Retina (tissue), 1 donor: ENCODE measurements around the gene PPM1A.
A peak's percentile ranks its signal among the peaks of the same experiment; 100 is the strongest.

Experiments used
- DNase-seq: peaks from one replicate; pipeline ENCODE4 v3.0.0-alpha.2; 2016

The PPM1A gene

DNA sequence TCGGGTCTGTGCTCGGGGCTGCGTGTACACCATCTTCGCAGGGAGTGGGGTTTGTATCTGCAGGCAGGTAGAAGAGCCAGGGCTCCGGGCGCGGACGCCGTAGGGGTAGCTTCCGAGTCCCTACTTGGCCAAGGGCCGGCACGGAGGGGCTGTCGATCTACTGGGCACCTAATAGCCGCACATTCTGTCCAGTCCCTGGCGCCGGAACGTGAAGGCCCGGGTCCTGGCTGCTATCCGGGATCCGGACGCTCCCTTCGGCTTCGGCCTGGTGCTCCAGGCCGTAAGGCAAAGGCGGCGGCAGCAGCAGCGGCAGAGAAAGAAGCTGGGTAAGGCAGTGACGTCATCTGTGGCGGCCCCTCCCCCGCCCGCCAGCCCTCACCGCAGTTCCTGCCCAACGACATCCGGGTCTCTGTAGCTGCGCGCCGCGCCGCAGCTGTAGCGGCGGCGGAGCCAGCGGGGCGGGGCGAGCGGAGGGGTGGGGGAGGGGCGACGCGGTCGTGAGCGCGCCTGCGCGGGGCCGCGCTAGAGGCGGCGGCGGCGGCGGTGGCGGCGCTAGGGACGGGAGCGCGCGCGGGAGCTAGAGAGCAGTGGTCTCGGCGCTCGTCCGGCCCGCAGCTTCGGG is at the start of gene PPM1A:
Gene PPM1A, plus strand, starts transcription at position 525 of the 622 bp plus-strand sequence. CDS start 33,483 bp downstream, outside the sequence.
- peak; percentile 98 for DNase-seq

DNA sequence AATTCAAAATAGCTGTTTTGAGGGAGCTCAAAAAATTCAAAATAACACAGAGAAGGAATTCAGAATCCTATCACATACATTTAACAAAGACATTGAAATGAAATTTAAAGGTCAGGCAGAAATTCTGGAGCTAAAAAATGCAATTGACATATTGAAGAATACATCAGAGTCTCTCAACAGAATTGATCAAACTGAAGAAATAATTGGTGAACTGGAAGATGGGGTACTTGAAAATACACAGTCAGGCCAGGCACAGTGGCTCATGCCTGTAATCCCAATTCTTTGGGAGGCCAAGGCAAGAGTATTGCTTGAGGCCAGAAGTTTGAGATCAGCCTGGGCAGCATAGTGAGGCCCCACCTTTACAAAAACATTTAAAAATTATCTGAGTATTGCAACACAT is 49.7 kb upstream of the PPM1A start:
- no peak for DNase-seq

DNA sequence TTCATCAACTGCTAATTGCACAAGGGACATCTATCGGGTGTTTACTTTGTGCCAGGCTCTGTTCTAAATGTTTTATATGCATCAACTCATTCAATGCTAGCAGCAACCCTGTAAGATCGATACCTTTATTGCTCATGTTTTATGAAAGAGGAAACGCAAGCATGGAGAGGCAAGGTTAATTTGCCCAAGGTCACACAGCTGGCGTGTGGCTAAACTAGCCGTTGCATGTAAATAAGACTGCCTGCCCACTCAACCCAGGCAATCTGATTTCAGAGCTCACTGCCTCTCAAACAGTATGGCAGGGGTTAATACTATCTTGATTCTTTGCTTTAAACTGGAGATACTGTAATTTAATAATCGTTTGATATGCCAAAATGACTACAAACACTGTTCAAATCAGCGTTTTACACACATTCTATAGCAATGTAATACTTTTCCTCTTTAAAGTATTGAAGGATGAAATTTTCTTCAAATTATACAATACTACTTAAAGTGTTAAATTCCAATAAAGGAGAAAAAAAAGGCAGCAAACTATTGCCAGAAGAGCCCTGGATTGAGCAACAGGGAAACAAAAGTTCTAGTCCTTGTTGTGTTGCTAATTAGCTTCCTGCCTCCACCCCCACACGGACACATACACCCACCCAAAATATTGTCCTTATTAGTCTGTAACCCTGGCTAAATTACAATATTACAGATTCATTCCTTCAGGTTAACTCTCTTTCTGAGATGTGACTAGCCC is 44.7 kb upstream of the PPM1A start:
- peak; percentile 55 for DNase-seq

DNA sequence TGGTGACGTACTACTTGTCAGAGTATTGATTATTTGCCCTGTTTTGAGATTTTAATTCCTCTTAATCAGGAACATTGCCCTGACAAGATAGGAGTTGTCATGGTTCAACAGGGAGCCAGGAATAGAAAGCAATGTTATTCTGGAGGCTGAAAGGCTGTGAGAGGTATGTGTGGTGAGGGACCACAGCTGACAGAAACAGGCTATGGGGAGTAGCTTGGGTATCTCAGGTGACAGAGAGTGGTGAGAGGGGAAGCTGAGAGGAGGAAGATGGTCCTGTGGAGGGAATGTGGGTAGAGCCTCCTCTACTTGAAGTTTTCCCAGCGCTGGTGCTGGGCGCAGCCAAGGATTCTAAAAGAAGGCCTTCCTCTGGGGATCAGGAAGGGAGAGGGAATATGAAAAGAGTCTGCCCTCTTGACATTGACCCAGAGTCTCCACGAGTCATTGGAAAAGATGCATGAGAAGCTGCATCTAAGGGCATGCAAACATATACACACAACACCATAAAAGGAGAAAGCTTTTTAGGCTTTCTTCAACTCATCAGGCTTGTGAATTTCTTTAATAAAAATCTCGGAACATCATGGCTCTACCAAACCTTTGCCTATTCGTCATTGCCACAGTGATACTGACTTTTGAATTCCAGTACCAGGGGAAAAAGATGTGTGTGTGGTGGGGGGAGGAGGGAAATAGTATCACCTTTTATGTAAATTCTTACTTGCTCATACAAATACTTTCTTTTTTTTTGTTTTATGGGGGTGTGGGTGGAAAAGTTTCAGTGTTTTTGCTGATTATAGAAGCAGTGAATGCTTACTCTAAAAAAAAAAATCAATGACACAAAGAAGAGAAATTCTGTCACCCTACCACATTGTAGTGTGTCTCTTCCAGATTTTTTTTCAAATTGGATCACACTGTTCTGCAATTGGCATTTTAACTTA is 43.9 kb upstream of the PPM1A start:
- peak; percentile 38 for DNase-seq

DNA sequence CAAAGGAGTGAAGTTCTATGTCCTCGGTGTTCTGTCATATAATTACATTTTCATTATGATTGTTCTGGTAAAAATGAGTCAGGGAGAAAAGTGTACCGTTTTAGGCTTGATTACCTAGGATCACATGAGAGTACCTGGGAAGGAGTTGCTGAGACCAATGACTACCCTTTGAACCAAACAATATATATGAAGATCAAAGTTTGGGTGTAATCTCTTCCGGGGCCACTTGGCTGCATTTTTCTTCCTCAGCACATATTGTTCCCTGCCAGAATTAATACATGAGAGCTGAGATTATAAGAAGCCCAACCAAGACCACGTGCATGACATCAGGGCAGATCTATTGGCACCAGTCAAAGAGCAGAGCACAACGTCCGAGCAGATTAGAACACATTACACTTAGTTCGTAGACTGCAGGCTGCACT is 42.8 kb upstream of the PPM1A start:
- no peak for DNase-seq

DNA sequence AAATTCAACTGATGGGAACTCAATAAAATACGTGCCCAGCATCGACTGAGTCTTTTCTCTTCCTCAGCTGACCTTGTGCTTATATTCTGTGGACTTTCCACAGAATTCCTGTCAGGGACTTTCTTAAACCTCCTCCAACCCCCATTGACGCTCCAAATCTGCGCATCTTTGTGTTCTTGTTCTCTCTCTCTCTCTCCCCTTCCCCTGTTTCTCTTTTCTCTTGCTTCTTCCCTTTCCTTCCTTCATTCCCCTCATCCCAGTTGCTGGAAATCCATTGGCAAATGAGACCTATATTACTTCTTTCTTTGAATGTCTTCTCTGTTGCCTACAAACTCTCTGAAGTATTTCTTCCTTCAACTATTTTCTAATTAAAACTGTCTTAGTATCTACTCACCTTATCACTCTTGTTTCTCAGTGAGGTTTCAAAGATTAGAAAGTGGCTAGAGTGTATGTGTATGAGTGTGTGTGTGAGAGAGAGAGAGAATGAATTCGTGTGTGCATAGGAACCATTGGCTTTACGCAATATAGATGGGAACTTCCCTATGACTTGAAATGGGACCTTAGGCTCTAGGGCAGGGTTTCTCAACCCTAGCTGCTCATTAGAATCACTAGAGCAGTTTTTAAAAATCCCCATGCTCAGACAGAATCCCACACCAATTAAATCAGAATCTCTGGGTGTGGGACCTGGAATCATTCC is 42.0 kb upstream of the PPM1A start:
- DNase-seq = no peak

DNA sequence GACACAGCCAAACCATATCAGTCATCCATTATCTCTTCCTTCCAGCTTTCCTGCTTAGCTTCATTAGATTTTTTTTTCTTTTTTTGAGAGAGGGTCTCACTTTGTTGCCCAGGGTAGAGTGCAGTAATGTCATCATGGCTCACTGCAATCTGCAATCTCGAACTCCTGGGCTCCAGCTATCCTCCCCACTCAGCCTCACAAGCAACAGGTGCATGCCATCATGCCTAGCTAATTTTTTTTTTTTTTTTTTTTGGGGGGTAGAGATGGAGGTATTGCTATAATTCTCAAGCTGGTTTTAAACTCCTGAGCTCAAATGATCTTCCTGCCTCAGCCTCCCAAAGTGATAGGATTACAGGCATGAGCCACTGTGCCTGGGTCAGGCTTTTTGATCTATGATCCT is 38.3 kb upstream of the PPM1A start:
- no peak for DNase-seq

DNA sequence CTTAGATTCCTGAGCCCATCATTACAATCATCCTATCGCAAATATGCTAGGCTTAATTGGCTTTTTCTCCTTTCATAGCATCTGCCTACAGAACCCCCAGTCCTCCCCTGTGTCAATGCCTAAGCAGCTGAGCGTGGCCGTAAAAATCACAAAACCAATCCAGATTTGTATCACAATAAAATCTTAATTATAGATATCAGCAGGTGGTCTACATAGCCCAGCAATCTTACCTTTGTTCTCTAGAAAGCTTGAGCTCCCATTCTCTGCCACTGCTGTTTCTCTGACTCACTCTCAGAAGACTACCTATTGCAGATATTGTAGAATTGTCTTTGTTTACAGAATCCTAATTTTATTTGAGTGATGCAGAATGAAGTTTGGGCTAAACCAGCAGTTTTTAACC is 37.9 kb upstream of the PPM1A start:
- peak; percentile 32 for DNase-seq

DNA sequence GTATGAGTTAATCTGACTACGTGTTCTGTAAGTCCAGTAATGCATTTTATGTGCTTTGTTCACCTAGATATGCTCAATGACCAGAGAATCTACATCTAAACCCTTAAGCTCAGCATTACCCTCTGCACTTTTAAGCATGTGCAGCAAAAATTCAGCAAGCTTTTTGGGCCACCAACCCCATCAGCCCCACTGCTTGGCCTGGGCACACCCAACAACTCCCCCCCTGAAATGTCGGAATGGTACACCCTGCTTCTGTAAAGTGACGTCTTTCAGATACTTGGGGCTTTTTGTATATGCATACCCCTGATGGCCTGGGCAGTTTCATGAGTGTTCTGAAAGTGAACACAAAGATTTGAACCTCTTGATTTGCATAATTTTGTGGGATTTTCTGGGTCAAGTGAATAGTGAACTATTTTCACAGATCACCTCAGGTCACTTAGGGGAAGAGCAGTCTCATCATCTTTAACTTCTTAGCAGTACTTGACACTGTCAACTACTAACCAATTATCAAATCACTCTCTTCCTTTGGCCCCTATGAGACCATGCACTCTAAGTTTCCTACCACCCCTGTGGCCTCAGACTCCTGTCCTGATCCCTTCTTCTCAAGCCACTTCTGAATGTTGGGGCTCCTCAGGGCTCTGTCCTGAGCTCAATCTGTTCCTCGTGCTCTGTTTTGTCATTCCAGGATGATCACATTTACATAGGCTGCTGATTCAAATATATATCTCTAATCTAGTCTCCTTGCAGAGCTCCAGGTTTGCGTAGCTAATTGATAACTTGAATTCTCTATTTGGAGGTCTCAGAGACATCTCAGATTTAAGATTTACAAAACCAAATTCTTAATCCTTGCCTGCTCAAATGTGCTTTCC is 36.3 kb upstream of the PPM1A start:
- DNase-seq = no peak

DNA sequence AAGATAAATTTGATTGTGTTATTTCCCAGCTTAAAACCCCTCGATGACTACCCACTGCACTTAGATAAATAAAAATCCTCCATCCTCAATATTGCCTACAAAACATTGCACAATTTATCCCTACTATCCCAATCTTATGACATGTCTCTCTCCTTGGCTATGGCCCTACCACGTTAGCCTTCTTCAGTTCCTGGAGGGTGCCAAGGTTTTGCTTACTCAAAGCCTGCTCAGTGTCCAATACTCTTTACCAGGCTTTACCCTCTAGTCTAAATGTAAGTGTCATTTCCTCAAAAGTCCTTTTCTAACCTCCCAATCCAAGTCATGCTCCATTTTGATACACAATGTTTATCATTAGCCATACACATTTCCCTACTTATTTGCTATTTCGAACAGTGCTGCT is 35.0 kb upstream of the PPM1A start:
- no peak for DNase-seq

DNA sequence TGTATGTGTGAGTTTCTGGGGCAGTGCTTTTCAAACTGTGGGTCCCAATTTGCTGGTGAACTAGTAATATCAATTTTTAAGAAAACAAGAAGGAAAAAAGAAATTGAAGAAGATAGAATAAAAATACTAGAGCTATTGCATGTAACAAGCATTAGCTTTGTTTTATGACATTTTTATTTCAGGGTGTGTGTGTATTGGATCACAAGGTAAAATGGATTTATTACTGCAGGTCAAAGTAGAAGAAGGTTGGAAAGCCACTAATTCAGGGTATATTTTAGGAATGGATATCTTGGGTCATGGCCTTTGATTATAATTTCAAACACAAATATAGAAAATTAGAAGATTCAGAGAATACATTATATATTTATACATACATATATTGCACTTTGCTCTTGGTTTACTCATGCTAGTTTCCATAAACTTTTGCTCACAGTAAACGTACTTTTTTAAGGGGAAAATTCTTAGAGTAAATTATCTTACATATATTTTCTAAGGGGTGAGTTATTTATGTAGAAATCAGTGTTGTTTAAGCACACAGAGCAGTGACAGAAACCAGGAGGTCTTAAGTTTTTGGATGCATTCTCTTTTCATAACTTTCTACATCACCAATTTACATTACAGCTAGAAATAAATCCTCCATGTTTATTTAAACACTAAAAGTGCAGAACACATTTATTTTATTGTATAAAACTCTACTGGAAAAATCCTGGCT is 34.5 kb upstream of the PPM1A start:
- no peak for DNase-seq

DNA sequence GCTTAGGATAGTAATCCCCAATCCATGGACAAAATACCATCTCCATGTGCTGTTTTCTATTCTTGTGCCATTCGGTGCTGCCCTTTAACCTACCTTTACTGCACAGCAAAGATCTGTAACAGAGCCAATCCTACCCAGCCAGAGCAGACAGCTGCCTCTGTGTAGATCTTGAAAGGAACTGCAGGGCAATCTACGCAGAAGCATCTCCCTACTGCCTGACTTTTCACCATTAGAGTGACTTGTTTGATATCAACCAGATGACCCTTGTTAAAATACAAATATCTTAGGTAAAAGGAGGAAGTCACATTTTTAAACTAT is 33.9 kb upstream of the PPM1A start:
- DNase-seq = no peak

DNA sequence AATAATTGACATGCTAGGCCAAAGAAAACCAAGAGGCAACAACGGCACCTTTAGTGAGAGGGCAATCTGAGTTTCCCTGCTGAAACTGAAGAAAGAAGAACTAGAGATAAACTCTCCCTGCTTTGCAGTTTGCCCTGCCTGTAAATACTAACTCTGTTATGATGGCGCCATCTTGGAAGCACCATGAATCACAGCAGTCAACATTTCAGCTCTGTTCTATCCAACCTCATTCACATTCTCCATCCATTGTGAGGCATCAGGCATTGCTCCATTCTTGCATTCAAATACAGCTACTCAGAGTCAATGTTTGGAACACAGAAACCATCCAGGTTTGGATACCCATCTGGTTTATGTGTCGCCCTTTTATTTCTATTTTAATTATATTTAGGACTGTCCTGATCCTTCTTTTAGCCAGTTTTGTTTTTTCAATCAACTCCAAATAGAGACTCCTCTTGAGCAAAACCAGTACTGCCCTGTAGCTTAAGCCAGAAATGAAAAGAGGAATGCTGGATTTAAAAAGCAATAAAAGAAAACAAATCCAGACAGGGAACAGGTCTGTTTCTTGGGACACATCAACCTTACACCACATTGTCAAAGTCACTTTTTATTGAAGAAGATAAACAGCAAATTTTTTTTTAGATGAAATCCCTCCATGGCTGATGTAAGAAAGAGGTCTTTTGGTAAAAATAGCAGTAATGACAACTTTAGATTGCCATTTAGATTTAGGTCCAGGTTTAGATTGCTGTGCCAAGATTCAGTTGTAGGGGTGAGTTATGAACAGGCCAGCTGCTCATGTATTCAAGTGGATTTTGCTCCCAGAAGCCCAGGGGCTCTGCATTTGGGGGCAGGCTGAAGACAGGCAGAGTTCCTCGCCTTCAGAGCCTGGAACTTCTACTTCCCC is 33.3 kb upstream of the PPM1A start:
- DNase-seq = no peak

DNA sequence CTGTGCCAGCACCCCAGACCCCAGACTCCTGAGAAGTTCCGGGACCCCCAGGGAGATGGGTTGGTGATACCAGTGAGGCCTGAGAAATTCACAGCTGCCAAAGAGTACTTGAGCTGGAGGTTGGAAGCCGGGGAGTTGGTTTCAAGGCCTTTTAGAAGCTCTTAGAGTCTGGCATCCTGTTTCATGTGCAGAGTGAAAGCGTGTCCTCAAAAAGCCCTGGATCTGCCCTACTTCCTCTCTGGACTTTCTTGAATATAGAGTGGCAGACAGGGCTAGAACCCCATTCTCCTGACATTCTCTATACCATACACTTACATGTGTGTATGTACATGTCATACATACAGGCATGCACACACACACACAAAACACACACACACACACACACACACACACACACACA is 31.3 kb upstream of the PPM1A start:
- DNase-seq = no peak

DNA sequence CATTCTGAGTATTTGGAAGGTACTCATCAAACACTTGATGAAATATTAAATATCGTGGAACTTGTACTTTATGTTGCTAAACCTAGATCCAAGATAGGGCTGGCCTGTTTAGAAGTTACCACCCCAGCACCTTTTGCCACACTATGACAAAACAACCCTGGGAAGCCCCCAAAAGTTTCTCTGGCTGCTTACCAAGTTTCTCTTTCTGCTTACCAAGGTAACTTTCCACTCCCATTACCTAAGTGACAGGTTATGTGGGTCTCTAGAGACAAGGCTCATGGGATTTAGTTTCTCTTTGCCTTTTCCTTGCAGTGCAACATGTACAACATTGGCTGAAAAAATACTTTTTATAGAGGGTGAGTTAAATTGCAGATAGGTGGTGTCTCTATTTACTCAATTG is 28.9 kb upstream of the PPM1A start:
- DNase-seq = no peak

DNA sequence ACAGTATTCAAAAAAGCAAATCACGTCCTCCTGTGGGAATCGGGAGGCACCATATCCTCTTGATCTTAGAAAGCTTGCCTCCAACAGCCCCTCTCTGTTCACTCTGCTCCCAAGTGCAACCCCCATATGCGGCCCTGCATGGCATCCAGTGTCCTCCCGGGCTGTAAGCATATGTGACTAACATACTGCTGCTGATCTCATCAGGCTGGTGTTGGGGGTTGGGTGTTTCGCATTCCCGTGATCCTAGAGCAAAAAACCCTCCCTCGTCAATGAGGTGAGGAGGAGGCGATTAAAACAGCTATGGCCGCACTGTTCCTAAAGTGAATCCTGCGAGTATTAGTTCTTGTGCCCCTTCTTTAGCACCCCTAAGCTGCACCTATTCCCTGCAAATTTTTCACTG is 28.1 kb upstream of the PPM1A start:
- DNase-seq = no peak

DNA sequence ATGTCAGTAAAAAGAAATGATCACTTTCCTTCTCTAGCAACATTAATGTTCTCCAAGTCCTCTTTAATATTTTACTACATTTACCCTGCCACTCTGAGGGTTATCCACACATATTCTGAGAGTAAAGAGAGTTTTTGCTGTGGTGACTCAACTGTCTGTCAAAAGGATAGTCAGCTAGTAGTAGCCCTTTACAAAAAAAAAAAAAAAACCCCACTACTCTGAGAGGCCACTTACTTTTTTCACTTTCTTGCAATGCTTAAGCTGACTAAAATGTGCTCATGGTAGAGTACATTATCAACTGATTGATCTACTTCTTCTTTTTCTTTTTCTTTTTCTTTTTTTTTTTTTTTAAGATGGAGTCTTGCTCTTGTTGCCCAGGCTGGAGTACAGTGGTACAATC is 27.6 kb upstream of the PPM1A start:
- no peak for DNase-seq

DNA sequence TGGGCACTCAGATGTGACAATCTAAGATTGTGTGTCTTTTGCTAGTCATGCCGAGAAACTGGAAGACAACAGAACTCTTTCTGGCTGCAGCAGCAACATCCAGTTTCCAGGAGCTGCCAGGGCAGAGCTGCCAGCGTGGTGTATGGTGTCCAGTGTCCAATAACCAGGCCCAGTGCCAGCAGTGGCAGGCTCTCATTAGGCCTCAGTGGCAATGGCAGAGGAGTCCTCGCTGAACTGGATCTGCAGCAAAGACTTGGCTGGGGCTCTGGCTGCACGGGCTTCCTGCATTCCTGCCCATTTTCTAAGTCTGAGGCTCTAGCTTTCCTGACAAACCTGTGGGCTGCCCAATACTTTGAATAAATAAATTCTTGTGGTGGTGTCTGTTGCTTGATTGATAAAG is 26.2 kb upstream of the PPM1A start:
- DNase-seq = no peak

DNA sequence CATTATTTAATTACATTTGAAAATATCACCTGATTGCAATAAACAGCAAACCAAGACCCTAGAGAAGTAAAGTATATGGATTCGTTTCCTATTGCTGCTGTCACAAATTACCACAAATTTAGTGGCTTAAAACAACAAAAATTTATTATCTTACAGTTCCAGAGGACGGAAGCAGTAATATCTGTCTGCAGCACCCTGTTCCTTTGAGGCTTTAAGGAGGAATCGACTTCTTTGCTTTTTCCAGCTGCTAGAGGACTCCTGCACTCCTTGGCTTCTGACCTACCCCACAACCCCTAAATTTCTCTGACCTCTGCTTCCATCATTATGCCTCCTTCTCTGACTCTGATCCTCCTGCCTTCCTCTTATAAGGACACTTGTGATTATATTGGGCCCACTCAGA is 23.8 kb upstream of the PPM1A start:
- DNase-seq = no peak

DNA sequence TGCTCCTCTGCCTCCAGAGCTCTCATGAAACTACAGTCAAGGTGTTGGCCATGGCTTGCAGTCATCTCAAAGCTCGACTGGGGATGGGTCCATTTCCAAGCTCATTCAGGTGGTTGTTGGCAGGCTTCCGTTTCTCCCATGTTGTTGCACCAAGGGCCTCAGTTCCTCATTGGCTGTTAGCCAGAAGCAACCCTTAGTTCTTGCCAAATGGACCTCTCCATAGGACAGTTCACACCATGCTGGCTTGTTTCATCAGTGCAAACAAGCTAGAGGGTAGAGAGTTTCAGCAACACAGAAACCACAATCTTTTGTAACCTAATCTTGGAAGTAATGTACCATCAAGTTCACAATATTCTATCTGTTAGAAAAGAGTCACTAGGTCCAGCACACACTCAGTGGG is 22.7 kb upstream of the PPM1A start:
- DNase-seq = no peak
